ENCODE results near the gene SRRM4. TPM values are rescaled to one million over a fixed set of nuclear protein-coding genes. Genes with fewer than 3 reads are reported as not detected.

The SRRM4 gene
- total RNA-seq, 1 donor from 2014 or later: 1.4 TPM

- no peak for TF ChIP-seq CTCF (conservative IDR thresholded peaks at IDR 0.05)
- no peak overlapping the region for H3K27ac Mint-ChIP-seq
- no peaks in the 10 kb centered on the region for H3K27me3 Mint-ChIP-seq
- no peaks in the 10 kb centered on the region for H3K9me3 Mint-ChIP-seq
- no peak for DNase-seq (ENCODE audit: extremely low spot score, unreplicated experiment)
- no peaks in the 10 kb centered on the region for H3K36me3 Mint-ChIP-seq
- H3K4me1 Mint-ChIP-seq (ENCODE audit: unreplicated experiment): peaks cover 8% of the 10 kb centered on the region
- H3K4me3 Mint-ChIP-seq: no peak overlapping the region
These were observed 220.6 kb downstream of the SRRM4 start for GRCh38 chr12:119201789-119202543.

- peaks cover 14% of the 10 kb centered on the region for H3K4me1 Mint-ChIP-seq (ENCODE audit: unreplicated experiment)
- no peak for DNase-seq (ENCODE audit: extremely low spot score, unreplicated experiment)
- peak overlapping the region; percentile 61 for H3K27ac Mint-ChIP-seq
- H3K27me3 Mint-ChIP-seq: no peaks in the 10 kb centered on the region
- no peaks in the 10 kb centered on the region for H3K9me3 Mint-ChIP-seq
- no peak overlapping the region for H3K4me3 Mint-ChIP-seq
- H3K36me3 Mint-ChIP-seq: no peaks in the 10 kb centered on the region
- no peak for TF ChIP-seq CTCF (conservative IDR thresholded peaks at IDR 0.05)
These were observed 221.2 kb downstream of the SRRM4 start for GRCh38 chr12:119202544-119202943.

- Mint-ChIP-seq H3K27me3 (no peaks in the 10 kb centered on the region), H3K9me3 (no peaks in the 10 kb centered on the region), H3K4me1 (ENCODE audit: unreplicated experiment) (peaks cover 19% of the 10 kb centered on the region), H3K4me3 (no peak overlapping the region), H3K27ac (no peak overlapping the region), H3K36me3 (no peaks in the 10 kb centered on the region)
- TF ChIP-seq CTCF (conservative IDR thresholded peaks at IDR 0.05): no peak
- DNase-seq (ENCODE audit: extremely low spot score, unreplicated experiment): no peak
These were observed 222.8 kb downstream of the SRRM4 start for GRCh38 chr12:119204131-119204530.

GRCh38 chr12:119204671-119205285 lies 223.4 kb downstream of the SRRM4 start:
- no peaks in the 10 kb centered on the region for H3K9me3 Mint-ChIP-seq
- H3K27me3 Mint-ChIP-seq: no peaks in the 10 kb centered on the region
- H3K4me1 Mint-ChIP-seq (ENCODE audit: unreplicated experiment): peaks cover 19% of the 10 kb centered on the region
- DNase-seq (ENCODE audit: extremely low spot score, unreplicated experiment): no peak
- H3K27ac Mint-ChIP-seq: no peak overlapping the region
- no peak overlapping the region for H3K4me3 Mint-ChIP-seq
- no peaks in the 10 kb centered on the region for H3K36me3 Mint-ChIP-seq
- no peak for TF ChIP-seq CTCF (conservative IDR thresholded peaks at IDR 0.05)

- no peaks in the 10 kb centered on the region for H3K27me3 Mint-ChIP-seq
- no peak for TF ChIP-seq CTCF (conservative IDR thresholded peaks at IDR 0.05)
- H3K4me1 Mint-ChIP-seq (ENCODE audit: unreplicated experiment): peaks cover 19% of the 10 kb centered on the region
- H3K9me3 Mint-ChIP-seq: no peaks in the 10 kb centered on the region
- no peak overlapping the region for H3K27ac Mint-ChIP-seq
- no peak for DNase-seq (ENCODE audit: extremely low spot score, unreplicated experiment)
- H3K36me3 Mint-ChIP-seq: no peaks in the 10 kb centered on the region
- no peak overlapping the region for H3K4me3 Mint-ChIP-seq
These were observed 225.2 kb downstream of the SRRM4 start for GRCh38 chr12:119206348-119207062.

Data from type B pancreatic cell (in vitro differentiated cells).